GM06990 (cell line): Measurements from ENCODE around the gene CEP112.

ENCODE experiments used
- DNase-seq: peaks from one replicate; pipeline ENCODE4 v3.0.0-alpha.2; 2011; ENCODE audit not compliant: insufficient read length; ENCODE audit errors: extremely low read depth
- H3K27me3 ChIP-seq: replicated peaks from 2 replicates; pipeline ENCODE4 v1.6.0; 2011; ENCODE audit warnings: low read length; ENCODE audit not compliant: control insufficient read depth, insufficient read depth
- H3K36me3 ChIP-seq: 2 replicates; pipeline ENCODE4 v1.5.1; 2011; ENCODE audit warnings: low read length; ENCODE audit not compliant: control insufficient read depth, insufficient read depth
- H3K4me3 ChIP-seq: replicated peaks from 2 replicates; pipeline ENCODE4 v1.5.1; 2011; ENCODE audit warnings: low read depth, mild to moderate bottlenecking, control low read depth, low read length
- CTCF ChIP-seq: IDR thresholded peaks from 2 replicates; pipeline ENCODE4 v1.5.1; 2011; ENCODE audit warnings: low read length, control low read depth, mild to moderate bottlenecking, inconsistent platforms; ENCODE audit not compliant: insufficient read depth, poor library complexity, severe bottlenecking

CEP112 gene

GRCh38 chr17:65893692-65894279, 298.1 kb downstream of the CEP112 start:
- no peak for TF ChIP-seq CTCF
- Histone ChIP-seq H3K36me3 (no peaks in the 10 kb centered on the region), H3K4me3 (no peak overlapping the region), H3K27me3 (no peaks in the 10 kb centered on the region)
- DNase-seq, result no peak

GRCh38 chr17:65892912-65893377, 299.0 kb downstream of the CEP112 start:
- no peak overlapping the region for H3K4me3 ChIP-seq
- no peaks in the 10 kb centered on the region for H3K36me3 ChIP-seq
- TF ChIP-seq CTCF, result no peak
- H3K27me3 ChIP-seq, result no peaks in the 10 kb centered on the region; the same call in 1 of the 2 replicates
- DNase-seq, result peak; percentile 17

- Histone ChIP-seq H3K27me3 (no peaks in the 10 kb centered on the region; the same call in 1 of the 2 replicates), H3K36me3 (no peaks in the 10 kb centered on the region), H3K4me3 (no peak overlapping the region)
- TF ChIP-seq CTCF, result no peak
- DNase-seq, result no peak
Observed at GRCh38 chr17:65891231-65891735, 300.6 kb downstream of the CEP112 start.

GRCh38 chr17:65888649-65889048, 303.3 kb downstream of the CEP112 start:
- Histone ChIP-seq H3K36me3 (no peaks in the 10 kb centered on the region), H3K4me3 (no peak overlapping the region), H3K27me3 (no peaks in the 10 kb centered on the region; the same call in 1 of the 2 replicates)
- DNase-seq, result no peak
- no peak for TF ChIP-seq CTCF

- no peak for TF ChIP-seq CTCF
- H3K4me3 ChIP-seq, result no peak overlapping the region
- H3K36me3 ChIP-seq, result no peaks in the 10 kb centered on the region
- DNase-seq, result no peak
- H3K27me3 ChIP-seq, result no peaks in the 10 kb centered on the region; the same call in 1 of the 2 replicates
Observed at GRCh38 chr17:65886315-65887245, 305.4 kb downstream of the CEP112 start.
